CD4-positive, alpha-beta memory T cell (primary cell): ENCODE data around the gene TLN1. TPM values are rescaled to one million over a fixed set of nuclear protein-coding genes. Genes with fewer than 3 reads are reported as not detected.

ENCODE experiments used
- CTCF ChIA-PET: fragments of 350-600 bp; sonication (Branson Sonifier 250); formaldehyde crosslinking; loops from one replicate; lab custom pipeline; 2021; ENCODE audit warnings: inconsistent platforms; ENCODE audit not compliant: partially characterized antibody; lab: Charles Lee
- POLR2A ChIA-PET: fragments of 350-600 bp; sonication (Branson Sonifier 250); formaldehyde crosslinking; loops from one replicate; lab custom pipeline; 2021; ENCODE audit not compliant: partially characterized antibody; lab: Charles Lee
- DNase-seq, 5 donors: peaks; one replicate each; pipeline versions ENCODE4 v3.0.0 to v3.0.0-alpha.2; 2020 to 2022; ENCODE audit warnings: mixed read lengths in 1 of 5
- H3K27ac ChIP-seq: one replicate; pipeline ENCODE4 v1.7.0; 2013; ENCODE audit warnings: low read depth, low read length
- H3K27me3 ChIP-seq: 2 replicates; pipeline ENCODE4 v1.7.0; 2013; ENCODE audit warnings: mild to moderate bottlenecking, low read length, moderate library complexity; ENCODE audit not compliant: insufficient read depth
- H3K36me3 ChIP-seq: 2 replicates; pipeline ENCODE4 v1.7.0; 2013; ENCODE audit warnings: mild to moderate bottlenecking, low read length, moderate library complexity; ENCODE audit not compliant: insufficient read depth
- H3K4me1 ChIP-seq: 2 replicates; pipeline ENCODE4 v1.7.0; 2013; ENCODE audit warnings: mild to moderate bottlenecking, low read length, moderate library complexity; ENCODE audit not compliant: insufficient read depth
- H3K4me3 ChIP-seq, 2 donors: one replicate each; pipeline ENCODE4 v1.7.0; 2013; ENCODE audit warnings: low read length in 2 of 2, mild to moderate bottlenecking in 1 of 2
- H3K9me3 ChIP-seq, 2 donors: one replicate each; pipeline ENCODE4 v1.7.0; 2013; ENCODE audit warnings: low read length in 2 of 2, control low read depth in 1 of 2; ENCODE audit not compliant: control insufficient read depth in 1 of 2
- H3K27ac Mint-ChIP-seq, 7 donors: one replicate each; pipeline ENCODE4 v1.8.0; 2020 to 2021; ENCODE audit warnings: mixed read lengths in 7 of 7, mild to moderate bottlenecking in 6 of 7, inconsistent platforms in 3 of 7, moderate library complexity in 3 of 7
- H3K27me3 Mint-ChIP-seq, 2 donors: one replicate each; pipeline ENCODE4 v1.8.0; 2020 to 2021; ENCODE audit warnings: mixed read lengths in 2 of 2
- H3K36me3 Mint-ChIP-seq, 2 donors: one replicate each; pipeline ENCODE4 v1.8.0; 2020 to 2021; ENCODE audit warnings: mixed read lengths in 2 of 2, inconsistent platforms in 1 of 2, mild to moderate bottlenecking in 1 of 2
- H3K4me1 Mint-ChIP-seq, 4 donors: one replicate each; pipeline ENCODE4 v1.8.0; 2020 to 2021; ENCODE audit warnings: mixed read lengths in 4 of 4, mild to moderate bottlenecking in 1 of 4
- H3K4me3 Mint-ChIP-seq, 8 donors: one replicate each; pipeline ENCODE4 v1.8.0; 2020 to 2021; ENCODE audit warnings: mixed read lengths in 8 of 8, mild to moderate bottlenecking in 7 of 8, moderate library complexity in 6 of 8, inconsistent platforms in 3 of 8
- H3K9me3 Mint-ChIP-seq, 8 donors: one replicate each; pipeline ENCODE4 v1.8.0; 2020 to 2021; ENCODE audit warnings: mixed read lengths in 8 of 8, mild to moderate bottlenecking in 5 of 8, inconsistent platforms in 3 of 8, moderate library complexity in 1 of 8
- intact Hi-C: fragments of 100-400 bp; cut with micrococcal nuclease; formaldehyde crosslinking; loops from one replicate; pipeline ENCODE4 v1.15.1; 2023
- polyA plus RNA-seq, 2 donors: library from polyadenylated mRNA; unstranded; fragments of 300-500 nt; fragmentation: Illumina TruSeq; gene quantifications; one replicate each; pipeline ENCODE4 v1.2.3, GENCODE V29; 2021
- total RNA-seq, 2 experiments: library from RNA; stranded (reverse); gene quantifications; one replicate each; pipeline ENCODE4 v1.2.3, GENCODE V29; 2021

TLN1 gene
- total and polyA plus RNA-seq, 4 experiments from 2014 or later: 13.7 to 316 (median 215) TPM

- Histone ChIP-seq H3K9me3 (no peaks in the 10 kb centered on the region), H3K4me3 (peak overlapping the region; percentile 42 to 90), H3K4me1 (peaks cover 79% of the 10 kb centered on the region), H3K27me3 (no peaks in the 10 kb centered on the region), H3K36me3 (peaks cover 10% of the 10 kb centered on the region), H3K27ac (peak overlapping the region; percentile 96)
- Mint-ChIP-seq H3K9me3 (peaks cover 0 to 9% (median 4%) of the 10 kb centered on the region in 8 donors), H3K4me3 (peak overlapping the region; percentile 86 to 95 (median 92)), H3K27ac (peak overlapping the region; percentile 91 to 100 (median 96)), H3K27me3 (peaks cover 2 to 4% of the 10 kb centered on the region in 2 donors), H3K4me1 (peaks cover 64 to 94% (median 78%) of the 10 kb centered on the region in 4 donors), H3K36me3 (peaks cover 21 to 40% of the 10 kb centered on the region in 2 donors)
- POLR2A ChIA-PET: interaction anchor here (0.8 to 12.3 kb wide), 12 partner anchors 12 to 546 kb away, joined by 3 to 420 read pairs (median 22); partner anchors contain the start of genes CD72, CREB3, GBA2 and HINT2
- DNase-seq: no peak
- intact Hi-C loops: loop anchor here (5.0 kb wide), 2 partner anchors 547 to 672 kb away; partner anchors contain the start of gene DNAJB5
- CTCF ChIA-PET: interaction anchor here (0.9 to 19.4 kb wide), 15 partner anchors 8 to 286 kb away, joined by 3 to 339 read pairs (median 11); partner anchors contain the start of genes CD72, CREB3, SIT1 and TESK1
Measured at GRCh38 chr9:35659340-35659739, 72.7 kb downstream of the TLN1 start.

- H3K4me3 ChIP-seq: peak overlapping the region; percentile 42 to 90
- DNase-seq: no peak
- peaks cover 61 to 91% (median 76%) of the 10 kb centered on the region in 4 donors for H3K4me1 Mint-ChIP-seq
- CTCF ChIA-PET: interaction anchor here (0.9 to 19.4 kb wide), 18 partner anchors 9 to 287 kb away, joined by 3 to 339 read pairs (median 10); partner anchors contain the start of genes CD72, CREB3, GBA2 and RGP1
- H3K27me3 ChIP-seq: no peaks in the 10 kb centered on the region
- H3K36me3 Mint-ChIP-seq: peaks cover 21 to 40% of the 10 kb centered on the region in 2 donors
- peak overlapping the region; percentile 96 for H3K27ac ChIP-seq
- peaks cover 0 to 9% (median 4%) of the 10 kb centered on the region in 8 donors for H3K9me3 Mint-ChIP-seq
- intact Hi-C loops: loop anchor here (1.0 to 5.0 kb wide), 8 partner anchors 37 to 672 kb away; partner anchors contain the start of genes CREB3, DNAJB5, GBA2 and RGP1
- H3K27ac Mint-ChIP-seq: peak overlapping the region; percentile 91 to 100 (median 96)
- H3K36me3 ChIP-seq: peaks cover 10% of the 10 kb centered on the region
- no peaks in the 10 kb centered on the region for H3K9me3 ChIP-seq
- peaks cover 76% of the 10 kb centered on the region for H3K4me1 ChIP-seq
- POLR2A ChIA-PET: interaction anchor here (0.8 to 12.3 kb wide), 15 partner anchors 12 to 545 kb away, joined by 3 to 420 read pairs (median 14); partner anchors contain the start of genes CD72, CREB3, FAM221B and GBA2
- H3K27me3 Mint-ChIP-seq: peaks cover 2 to 4% of the 10 kb centered on the region in 2 donors
- peak overlapping the region; percentile 86 to 95 (median 92) for H3K4me3 Mint-ChIP-seq
Measured at GRCh38 chr9:35658968-35659220, 73.1 kb downstream of the TLN1 start.

DNA sequence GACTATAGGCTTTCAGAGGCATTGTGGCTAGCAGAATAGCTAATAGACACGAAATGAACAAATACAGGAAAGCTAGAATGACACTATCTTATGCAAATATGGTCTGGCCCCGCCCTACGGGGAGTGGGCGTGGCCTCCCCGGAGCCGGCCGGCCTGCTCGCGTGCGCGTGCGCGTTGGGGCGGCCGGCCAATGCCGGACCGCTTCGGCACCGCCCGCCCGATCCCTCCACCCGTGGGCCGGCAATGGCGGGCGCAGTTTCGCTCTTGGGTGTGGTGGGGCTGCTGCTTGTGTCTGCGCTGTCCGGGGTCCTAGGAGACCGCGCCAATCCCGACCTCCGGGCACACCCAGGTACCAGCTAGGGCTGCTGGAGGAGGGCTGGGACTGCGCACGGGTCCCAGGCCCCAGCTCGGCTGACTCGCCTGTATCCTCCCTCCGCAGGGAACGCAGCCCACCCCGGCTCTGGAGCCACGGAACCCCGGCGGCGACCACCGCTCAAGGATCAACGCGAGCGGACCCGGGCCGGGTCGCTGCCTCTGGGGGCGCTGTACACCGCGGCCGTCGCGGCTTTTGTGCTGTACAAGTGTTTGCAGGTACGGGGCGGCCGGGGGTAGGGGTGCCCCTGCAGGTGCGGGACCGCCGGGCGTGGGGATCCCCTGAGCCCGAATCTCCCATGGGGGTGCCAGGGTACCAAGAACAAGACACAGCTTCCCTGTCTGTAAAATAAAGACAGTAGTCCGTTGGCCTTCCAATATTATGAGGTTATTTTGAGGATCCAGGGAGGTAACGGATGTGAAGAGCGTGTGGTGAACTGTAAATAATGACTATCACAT, 73.6 kb downstream of the TLN1 start, which contains the start of gene CCDC107:
Gene CCDC107 (plus strand): TSS at position 156 of the 831 bp plus-strand sequence. CDS start 88 bp downstream, at position 244.
- Mint-ChIP-seq H3K27ac (peak within 1 kb of the TSS; percentile 95 to 100 (median 99)), H3K4me1 (peaks cover 60 to 85% (median 72%) of the 10 kb centered on the region in 4 donors), H3K27me3 (peaks cover 2 to 4% of the 10 kb centered on the region in 2 donors), H3K9me3 (peaks cover 0 to 9% (median 4%) of the 10 kb centered on the region in 8 donors), H3K36me3 (peaks cover 21 to 40% of the 10 kb centered on the region in 2 donors), H3K4me3 (peak within 1 kb of the TSS; percentile 86 to 95 (median 92))
- Histone ChIP-seq H3K36me3 (peaks cover 10% of the 10 kb centered on the region), H3K4me3 (peak within 1 kb of the TSS; percentile 67 to 90), H3K9me3 (no peaks in the 10 kb centered on the region), H3K27ac (peak within 1 kb of the TSS; percentile 96), H3K27me3 (no peaks in the 10 kb centered on the region), H3K4me1 (peaks cover 71% of the 10 kb centered on the region)
- CTCF ChIA-PET: interaction anchor here (0.7 to 19.4 kb wide), 30 partner anchors 7 to 1835 kb away, joined by 3 to 339 read pairs (median 6); partner anchors contain the start of genes ARHGEF39, CD72, CREB3 and GBA2
- DNase-seq: peak; percentile 86 to 92 (median 88)
- POLR2A ChIA-PET: interaction anchor here (0.8 to 12.3 kb wide), 19 partner anchors 8 to 1038 kb away, joined by 3 to 420 read pairs (median 9); partner anchors contain the start of genes CD72, CREB3, DCTN3 and FAM221B
- intact Hi-C loops: loop anchor here (1.0 to 5.0 kb wide), 8 partner anchors 38 to 671 kb away; partner anchors contain the start of genes CREB3, DNAJB5, GBA2 and RGP1

DNA sequence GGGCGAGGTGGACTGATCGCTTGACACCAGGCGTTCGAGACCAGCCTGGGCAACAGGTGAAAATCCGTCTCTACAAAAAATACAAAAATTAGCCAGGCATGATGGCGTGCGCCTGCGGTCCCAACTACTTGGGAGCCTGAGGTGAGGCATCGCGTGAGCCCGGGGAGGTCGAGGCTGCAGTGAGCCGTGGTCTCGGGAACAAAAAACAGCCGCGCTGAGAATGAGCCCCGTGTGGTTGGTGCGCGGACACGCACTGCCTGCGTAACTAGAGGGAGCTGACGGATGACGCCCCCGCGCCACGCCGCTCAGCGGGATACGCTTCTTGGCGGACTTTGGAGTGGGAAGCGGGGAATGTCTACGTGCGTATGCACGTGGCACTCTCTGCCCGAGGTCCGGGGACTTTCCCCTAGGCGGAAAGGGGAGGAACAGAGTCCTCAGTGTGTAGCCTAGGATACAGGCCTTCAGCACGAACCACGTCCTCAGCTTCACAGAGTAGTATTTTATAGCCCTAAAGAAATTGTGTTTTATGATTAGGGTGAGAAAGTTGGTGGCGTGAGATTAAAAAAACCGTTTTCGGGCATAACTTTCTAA, 74.4 kb downstream of the TLN1 start, which contains the start of gene RMRP:
Gene RMRP (minus strand): TSS at position 474 of the 591 bp plus-strand sequence.
- DNase-seq: peak; percentile 91 to 96 (median 93)
- peak within 1 kb of the TSS; percentile 86 to 95 (median 92) for H3K4me3 Mint-ChIP-seq
- Histone ChIP-seq H3K4me3 (peak within 1 kb of the TSS; percentile 67 to 90), H3K27me3 (no peaks in the 10 kb centered on the region), H3K4me1 (peaks cover 64% of the 10 kb centered on the region), H3K27ac (peak within 1 kb of the TSS; percentile 96), H3K36me3 (peaks cover 10% of the 10 kb centered on the region), H3K9me3 (no peaks in the 10 kb centered on the region)
- peak within 1 kb of the TSS; percentile 95 to 100 (median 99) for H3K27ac Mint-ChIP-seq
- POLR2A ChIA-PET: interaction anchor here (0.9 to 12.3 kb wide), 18 partner anchors 9 to 1037 kb away, joined by 3 to 420 read pairs (median 11); partner anchors contain the start of genes CD72, CREB3, DCTN3 and FAM221B
- peaks cover 0 to 8% (median 4%) of the 10 kb centered on the region in 8 donors for H3K9me3 Mint-ChIP-seq
- CTCF ChIA-PET: interaction anchor here (0.7 to 19.4 kb wide), 28 partner anchors 8 to 1835 kb away, joined by 3 to 339 read pairs (median 6); partner anchors contain the start of genes ARHGEF39, CD72, CREB3 and GBA2
- peaks cover 2 to 4% of the 10 kb centered on the region in 2 donors for H3K27me3 Mint-ChIP-seq
- peaks cover 21 to 40% of the 10 kb centered on the region in 2 donors for H3K36me3 Mint-ChIP-seq
- intact Hi-C loops: loop anchor here (1.0 to 5.0 kb wide), 10 partner anchors 11 to 670 kb away; partner anchors contain the start of genes CREB3, DNAJB5, GBA2 and HINT2
- peaks cover 52 to 78% (median 64%) of the 10 kb centered on the region in 4 donors for H3K4me1 Mint-ChIP-seq

DNA sequence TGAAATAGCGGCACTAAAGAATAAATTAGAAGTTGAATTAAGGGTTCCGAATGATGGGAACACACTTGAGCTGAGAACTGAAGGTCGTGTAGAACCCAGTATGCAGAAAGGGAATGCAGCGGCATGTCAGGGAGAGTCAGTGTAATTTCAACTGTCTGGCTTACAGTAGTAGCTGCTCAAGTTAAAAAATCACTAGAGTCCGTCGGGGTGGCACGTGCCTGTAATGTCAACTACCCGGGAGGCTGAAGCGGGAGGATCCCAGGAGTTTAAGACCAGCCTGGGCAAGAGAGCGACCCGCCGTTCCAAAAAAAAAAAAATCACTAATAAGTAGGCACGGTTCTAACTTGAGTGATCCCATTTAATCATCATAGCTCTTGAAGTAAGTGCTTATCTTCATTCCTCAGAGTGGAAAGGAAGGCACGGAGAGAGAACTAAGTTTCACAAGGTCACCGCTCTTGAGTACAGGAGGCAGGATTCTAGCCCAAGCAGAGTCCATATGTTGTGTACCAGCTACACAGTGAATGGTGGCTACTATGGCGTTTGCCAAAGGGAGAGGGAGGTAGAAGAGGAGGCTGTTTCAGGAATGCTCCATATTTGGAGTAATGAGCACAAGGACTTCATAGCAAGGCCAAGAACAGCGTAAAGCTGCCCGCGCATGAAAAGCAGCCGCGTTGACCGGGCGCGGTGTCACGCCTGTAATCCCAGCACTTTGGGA, 75.0 kb downstream of the TLN1 start:
- DNase-seq: peak in 2 of 5 donors; percentile 24 to 37

More for the DNA sequence above, 75.0 kb downstream of the TLN1 start:
- peak overlapping the region; percentile 83 to 95 (median 92) for H3K4me3 Mint-ChIP-seq
- peaks cover 48 to 78% (median 61%) of the 10 kb centered on the region in 4 donors for H3K4me1 Mint-ChIP-seq
- H3K9me3 ChIP-seq: no peaks in the 10 kb centered on the region
- peak overlapping the region; percentile 96 for H3K27ac ChIP-seq
- peaks cover 2 to 4% of the 10 kb centered on the region in 2 donors for H3K27me3 Mint-ChIP-seq
- ChIA-PET CTCF (interaction anchor here (0.8 to 19.4 kb wide), 14 partner anchors 9 to 156 kb away, joined by 3 to 339 read pairs (median 18); partner anchors contain the start of genes ARHGEF39, CD72, CREB3 and GBA2), POLR2A (interaction anchor here (1.0 to 12.3 kb wide), 15 partner anchors 9 to 1036 kb away, joined by 3 to 420 read pairs (median 14); partner anchors contain the start of genes CD72, CREB3, DCTN3 and GBA2)
- H3K27ac Mint-ChIP-seq: peak overlapping the region; percentile 95 to 100 (median 99)
- intact Hi-C loops: loop anchor here (1.0 to 5.0 kb wide), 4 partner anchors 11 to 670 kb away; partner anchors contain the start of genes DNAJB5 and HINT2
- peaks cover 0 to 8% (median 4%) of the 10 kb centered on the region in 8 donors for H3K9me3 Mint-ChIP-seq
- H3K27me3 ChIP-seq: no peaks in the 10 kb centered on the region
- peaks cover 64% of the 10 kb centered on the region for H3K4me1 ChIP-seq
- peaks cover 20 to 39% of the 10 kb centered on the region in 2 donors for H3K36me3 Mint-ChIP-seq
- H3K4me3 ChIP-seq: peak overlapping the region; percentile 67 to 90
- peaks cover 10% of the 10 kb centered on the region for H3K36me3 ChIP-seq
